GM18526 (cell line): ENCODE measurements around the gene OPRM1.

Experiments used
- POLR2A ChIP-seq: IDR thresholded peaks from 3 replicates; pipeline ENCODE4 v1.6.1; 2011; ENCODE audit not compliant: insufficient read length; ENCODE audit errors: extremely low read depth

The OPRM1 gene

DNA sequence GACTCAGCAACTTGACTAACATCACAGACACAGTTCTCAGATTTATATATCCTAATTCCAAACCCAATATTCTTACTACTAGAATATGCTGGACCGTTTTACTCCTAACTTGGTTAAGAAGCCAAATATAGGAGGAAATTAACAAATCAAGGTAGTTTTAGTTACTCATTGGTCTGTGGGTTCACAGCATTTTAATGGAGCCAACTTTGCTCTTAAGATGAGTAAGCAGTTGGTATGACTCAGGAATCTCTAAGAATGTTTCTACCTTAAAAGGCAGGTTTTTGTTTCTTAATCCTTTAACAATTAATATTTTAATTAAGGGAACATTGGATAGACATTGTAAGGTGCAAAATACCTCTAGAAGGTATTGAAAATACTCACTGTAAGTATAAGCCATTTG is 31.6 kb downstream of the OPRM1 start:
- no peak for TF ChIP-seq POLR2A

DNA sequence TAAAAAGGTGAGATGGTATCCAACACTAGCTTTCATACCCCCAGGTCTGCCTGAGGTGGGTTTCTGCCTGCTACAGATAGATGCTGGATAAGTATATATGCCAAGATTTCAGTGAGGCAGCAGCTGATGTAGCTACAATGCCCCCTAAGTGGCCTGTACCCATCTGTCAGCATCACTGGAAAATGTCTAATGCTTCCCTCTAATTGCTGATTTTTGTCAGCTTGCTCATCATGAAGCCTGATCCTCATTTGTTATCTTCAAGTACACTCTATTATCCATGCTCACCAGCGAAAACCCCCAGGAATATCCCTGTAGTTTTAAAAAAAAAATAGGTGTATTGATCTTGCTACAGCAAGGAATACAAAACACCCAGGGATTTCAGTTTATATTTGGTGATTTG is 32.2 kb downstream of the OPRM1 start:
- no peak for TF ChIP-seq POLR2A

DNA sequence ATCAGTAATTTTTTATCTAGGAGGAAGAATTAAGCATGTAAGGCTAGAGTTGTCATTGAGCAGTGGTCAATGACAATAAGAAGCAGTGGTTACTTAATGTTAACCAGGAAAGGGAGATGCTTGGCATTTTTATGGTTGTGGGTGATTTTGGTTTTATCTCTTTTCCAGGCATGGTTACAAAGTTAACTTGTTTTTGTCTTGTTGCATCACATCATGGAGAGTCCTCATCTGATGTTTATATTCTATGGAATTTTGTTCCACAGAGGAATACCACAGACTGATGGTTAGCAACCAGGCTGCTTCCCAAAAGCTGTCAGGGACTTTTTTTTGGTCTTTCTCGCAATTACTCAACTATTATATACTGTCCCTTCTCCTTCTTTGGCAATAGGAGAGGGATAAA is 32.7 kb downstream of the OPRM1 start:
- no peak for TF ChIP-seq POLR2A

- TF ChIP-seq POLR2A, result no peak
Measured at GRCh38 chr6:154080461-154081189, 41.6 kb downstream of the OPRM1 start.

GRCh38 chr6:154086510-154086909 is 47.5 kb downstream of the OPRM1 start:
- no peak for TF ChIP-seq POLR2A

DNA sequence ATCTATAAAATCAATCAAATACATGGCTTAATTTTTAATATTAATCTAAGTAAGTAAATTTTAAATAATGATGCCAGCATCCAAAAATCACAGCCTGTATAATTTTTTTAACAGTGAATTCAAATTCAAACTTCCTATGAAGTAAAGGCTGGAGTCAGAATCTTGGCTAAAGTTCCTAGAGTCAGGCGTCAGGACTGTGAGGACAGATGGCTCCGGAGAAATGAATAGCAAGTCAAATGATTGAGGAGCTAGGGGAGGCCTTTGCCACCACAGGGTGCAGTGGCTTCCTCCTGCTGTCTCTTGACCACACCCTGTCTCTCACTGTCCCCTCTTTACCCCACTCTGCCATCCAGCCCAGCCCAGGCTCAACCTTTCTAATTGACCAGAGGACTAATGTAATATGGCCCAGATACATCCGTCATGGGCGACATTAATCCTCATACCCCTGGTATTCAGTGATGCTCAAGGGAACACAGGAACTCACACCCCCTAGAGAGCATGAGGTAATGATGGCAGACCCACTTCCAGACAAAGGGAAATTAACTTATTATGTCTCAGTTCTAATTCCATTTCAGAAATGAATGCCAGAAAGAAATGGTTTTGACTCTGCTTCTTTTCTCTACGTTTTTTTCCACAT is 53.4 kb downstream of the OPRM1 start:
- TF ChIP-seq POLR2A, result no peak

- no peak for TF ChIP-seq POLR2A
Measured at GRCh38 chr6:154093231-154094044, 54.4 kb downstream of the OPRM1 start.

GRCh38 chr6:154095571-154095970 is 56.5 kb downstream of the OPRM1 start:
- TF ChIP-seq POLR2A, result no peak

DNA sequence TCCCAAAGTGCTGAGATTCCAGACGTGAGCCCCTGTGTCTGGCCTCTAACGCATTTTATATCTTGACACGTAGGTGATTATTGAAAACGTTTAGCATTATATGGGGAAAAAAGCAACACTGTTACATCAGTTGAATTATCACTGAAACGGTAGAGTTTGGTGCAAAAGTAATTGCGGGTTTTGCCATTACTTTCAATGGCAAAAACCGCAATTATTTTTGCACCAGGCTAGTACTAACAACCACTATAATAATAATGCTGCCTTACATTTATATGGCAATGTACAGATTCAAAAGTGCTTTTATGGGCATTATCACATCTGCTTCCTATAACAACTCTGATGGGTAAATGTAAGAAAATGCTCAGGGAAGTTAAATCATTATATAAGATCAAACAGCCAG is 57.3 kb downstream of the OPRM1 start:
- no peak for TF ChIP-seq POLR2A

- TF ChIP-seq POLR2A, result no peak
Measured at GRCh38 chr6:154096834-154097233, 57.8 kb downstream of the OPRM1 start.

- TF ChIP-seq POLR2A, result no peak
Measured at GRCh38 chr6:154099211-154099610, 60.2 kb downstream of the OPRM1 start.

- no peak for TF ChIP-seq POLR2A
Measured at GRCh38 chr6:154106251-154106650, 67.2 kb downstream of the OPRM1 start.

DNA sequence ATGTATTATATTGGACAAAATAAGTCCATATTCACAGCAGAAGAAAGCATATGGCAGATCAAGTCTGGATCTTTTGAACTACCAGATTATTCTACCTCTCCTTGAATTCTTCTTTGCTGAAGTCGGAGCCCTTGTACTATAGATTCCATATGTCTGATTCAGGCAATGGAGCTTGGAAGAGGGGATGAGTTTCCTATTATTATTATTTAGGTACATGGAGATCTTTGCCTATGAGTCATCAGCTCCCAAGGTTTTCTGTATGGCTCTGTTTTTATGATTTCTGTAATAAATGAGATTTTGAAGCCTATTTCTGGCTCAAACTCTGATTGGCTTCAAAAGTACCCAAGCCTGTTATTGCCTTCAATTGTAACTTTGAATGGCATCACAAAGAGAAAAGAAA is 72.0 kb downstream of the OPRM1 start:
- no peak for TF ChIP-seq POLR2A

GRCh38 chr6:154112181-154112809 is 73.3 kb downstream of the OPRM1 start:
- no peak for TF ChIP-seq POLR2A

- no peak for TF ChIP-seq POLR2A
Measured at GRCh38 chr6:154113392-154113791, 74.4 kb downstream of the OPRM1 start.

- TF ChIP-seq POLR2A, result no peak
Measured at GRCh38 chr6:154117485-154117884, 78.4 kb downstream of the OPRM1 start.
